Neural progenitor cell (in vitro differentiated cells): ENCODE results near the gene DIP2A. TPM values are rescaled to one million over a fixed set of nuclear protein-coding genes. Genes with fewer than 3 reads are reported as not detected.

Experiments
- DNase-seq: peaks from one replicate; pipeline ENCODE4 v3.0.0-alpha.2; 2016; ENCODE audit warnings: low spot score
- H2AFZ ChIP-seq: fragments of 200-600 bp; sonication (generic); replicated peaks from 2 replicates; pipeline ENCODE4 v1.6.1; 2016; ENCODE audit warnings: antibody characterized with exemption
- H3F3A ChIP-seq: fragments of 200-600 bp; sonication (generic); 2 replicates; pipeline ENCODE4 v1.6.1; 2016; ENCODE audit warnings: antibody characterized with exemption, low read depth
- H3K27ac ChIP-seq: fragments of 200-600 bp; sonication (generic); 2 replicates; pipeline ENCODE4 v1.5.1; 2016; ENCODE audit warnings: mild to moderate bottlenecking
- H3K27me3 ChIP-seq: fragments of 200-600 bp; sonication (generic); 2 replicates; pipeline ENCODE4 v1.6.1; 2016; ENCODE audit warnings: mild to moderate bottlenecking, moderate library complexity
- H3K36me3 ChIP-seq: fragments of 200-600 bp; sonication (generic); 2 replicates; pipeline ENCODE4 v1.5.1; 2016
- H3K4me1 ChIP-seq: fragments of 200-600 bp; sonication (generic); 2 replicates; pipeline ENCODE4 v1.6.1; 2016; ENCODE audit warnings: mixed run types
- H3K4me2 ChIP-seq: fragments of 200-600 bp; sonication (generic); 2 replicates; pipeline ENCODE4 v1.6.1; 2016
- H3K4me3 ChIP-seq: fragments of 200-600 bp; sonication (generic); 2 replicates; pipeline ENCODE4 v1.5.1; 2016
- H3K79me2 ChIP-seq: fragments of 200-600 bp; sonication (generic); 2 replicates; pipeline ENCODE4 v1.6.1; 2016; ENCODE audit warnings: low read depth
- H3K9ac ChIP-seq: fragments of 200-600 bp; sonication (generic); 2 replicates; pipeline ENCODE4 v1.6.1; 2016
- H3K9me3 ChIP-seq: fragments of 200-600 bp; sonication (generic); 2 replicates; pipeline ENCODE4 v1.5.1; 2016; ENCODE audit warnings: low read depth
- H4K20me1 ChIP-seq: fragments of 200-600 bp; sonication (generic); 2 replicates; pipeline ENCODE4 v1.6.1; 2016; ENCODE audit warnings: low read depth
- H3K27ac Mint-ChIP-seq: 3 replicates; pipeline ENCODE4 v1.8.0; 2021; ENCODE audit warnings: mixed read lengths
- H3K27me3 Mint-ChIP-seq: 2 replicates; pipeline ENCODE4 v1.8.0; 2022; ENCODE audit warnings: low read depth, mild to moderate bottlenecking, inconsistent platforms, moderate library complexity, mixed read lengths; ENCODE audit not compliant: insufficient read depth
- H3K36me3 Mint-ChIP-seq: 3 replicates; pipeline ENCODE4 v1.8.0; 2021; ENCODE audit warnings: mixed read lengths
- H3K4me1 Mint-ChIP-seq: 3 replicates; pipeline ENCODE4 v1.8.0; 2021; ENCODE audit warnings: mixed read lengths
- H3K4me3 Mint-ChIP-seq: 3 replicates; pipeline ENCODE4 v1.8.0; 2021; ENCODE audit warnings: mild to moderate bottlenecking, moderate library complexity, mixed read lengths
- H3K9me3 Mint-ChIP-seq: 3 replicates; pipeline ENCODE4 v1.8.0; 2020; ENCODE audit warnings: mixed read lengths
- CTCF ChIP-seq: fragments of 200-600 bp; sonication (generic); IDR thresholded peaks from 2 replicates; pipeline ENCODE4 v1.5.1; 2017; ENCODE audit warnings: antibody characterized with exemption, mild to moderate bottlenecking
- EZH2 ChIP-seq: fragments of 200-600 bp; sonication (generic); IDR thresholded peaks from 2 replicates; pipeline ENCODE4 v1.6.1; 2017; ENCODE audit warnings: antibody characterized with exemption, mild to moderate bottlenecking, moderate library complexity
- EZH2phosphoT487 ChIP-seq: fragments of 200-600 bp; sonication (generic); IDR thresholded peaks from 2 replicates; pipeline ENCODE4 v1.6.1; 2017; ENCODE audit warnings: antibody characterized with exemption
- total RNA-seq: library from RNA; depleted of rRNA; stranded (reverse); fragments of >200 nt; gene quantifications from 2 replicates; pipeline ENCODE4 v1.2.3, GENCODE V29; 2015; ENCODE audit warnings: low replicate concordance

DIP2A gene
- total RNA-seq, 1 donor from 2014 or later: 50.7 TPM

- Histone ChIP-seq H3K4me2 (peak overlapping the region; percentile 42), H3K9me3 (no peaks in the 10 kb centered on the region), H3K4me1 (peaks cover 31% of the 10 kb centered on the region), H3K27me3 (no peaks in the 10 kb centered on the region), H3F3A (peaks cover 10% of the 10 kb centered on the region), H2AFZ (no peak overlapping the region), H3K9ac (no peak overlapping the region), H4K20me1 (no peaks in the 10 kb centered on the region), H3K79me2 (no peaks in the 10 kb centered on the region), H3K27ac (no peak overlapping the region), H3K36me3 (no peaks in the 10 kb centered on the region), H3K4me3 (no peak overlapping the region)
- Mint-ChIP-seq H3K27me3 (peaks cover 7% of the 10 kb centered on the region), H3K4me1 (peaks cover 72% of the 10 kb centered on the region), H3K36me3 (no peaks in the 10 kb centered on the region), H3K27ac (no peak overlapping the region), H3K9me3 (peaks cover 9% of the 10 kb centered on the region), H3K4me3 (no peak overlapping the region)
- TF ChIP-seq EZH2phosphoT487 (no peak), CTCF (no peak), EZH2 (no peak)
- peak; percentile 60 for DNase-seq
Observed at GRCh38 chr21:46603228-46603627, 144.5 kb downstream of the DIP2A start.

- no peak overlapping the region for H3K9ac ChIP-seq
- no peak overlapping the region for H3K27ac ChIP-seq
- no peak overlapping the region for H3K4me2 ChIP-seq
- H3K36me3 Mint-ChIP-seq: no peaks in the 10 kb centered on the region
- peak overlapping the region; percentile 94 for H3K27ac Mint-ChIP-seq
- H4K20me1 ChIP-seq: no peaks in the 10 kb centered on the region
- H3K4me1 ChIP-seq: peaks cover 25% of the 10 kb centered on the region
- peaks cover 7% of the 10 kb centered on the region for H3K27me3 Mint-ChIP-seq
- H3K9me3 ChIP-seq: no peaks in the 10 kb centered on the region
- peaks cover 11% of the 10 kb centered on the region for H3K9me3 Mint-ChIP-seq
- H3K4me3 Mint-ChIP-seq: peak overlapping the region; percentile 53
- no peak overlapping the region for H3K4me3 ChIP-seq
- no peaks in the 10 kb centered on the region for H3K27me3 ChIP-seq
- H2AFZ ChIP-seq: peak overlapping the region; percentile 71
- H3K79me2 ChIP-seq: no peaks in the 10 kb centered on the region
- no peak for DNase-seq
- no peaks in the 10 kb centered on the region for H3K36me3 ChIP-seq
- peaks cover 62% of the 10 kb centered on the region for H3K4me1 Mint-ChIP-seq
- H3F3A ChIP-seq: peaks cover 10% of the 10 kb centered on the region
- no peak for TF ChIP-seq EZH2phosphoT487
- TF ChIP-seq EZH2: no peak
- no peak for TF ChIP-seq CTCF
Observed at GRCh38 chr21:46604329-46604974, 145.8 kb downstream of the DIP2A start.

- Mint-ChIP-seq H3K4me1 (peaks cover 55% of the 10 kb centered on the region), H3K9me3 (peaks cover 17% of the 10 kb centered on the region), H3K27me3 (peaks cover 7% of the 10 kb centered on the region), H3K4me3 (peak within 1 kb of the TSS; percentile 53), H3K36me3 (peaks cover 3% of the 10 kb centered on the region), H3K27ac (peak within 1 kb of the TSS; percentile 94)
- DNase-seq: peak; percentile 41
- Histone ChIP-seq H4K20me1 (no peaks in the 10 kb centered on the region), H3K27ac (no peak within 1 kb of the TSS), H3K36me3 (no peaks in the 10 kb centered on the region), H2AFZ (peak within 1 kb of the TSS; percentile 71), H3K9me3 (no peaks in the 10 kb centered on the region), H3K79me2 (no peaks in the 10 kb centered on the region), H3K27me3 (no peaks in the 10 kb centered on the region), H3K9ac (no peak within 1 kb of the TSS), H3K4me2 (no peak within 1 kb of the TSS), H3K4me3 (no peak within 1 kb of the TSS), H3F3A (peaks cover 10% of the 10 kb centered on the region), H3K4me1 (peaks cover 22% of the 10 kb centered on the region)
- no peak for TF ChIP-seq EZH2phosphoT487
- no peak for TF ChIP-seq CTCF
- no peak for TF ChIP-seq EZH2
Observed at GRCh38 chr21:46604975-46605766, 146.5 kb downstream of the DIP2A start, which contains the start of gene S100B. Gene S100B, minus strand, starts transcription at chr21:46605082. Its CDS starts 2,667 bp downstream, at chr21:46602415.
